HK-2 (cell line): ENCODE data around the gene TMEM108.

Source experiments
- DNase-seq: peaks from one replicate; pipeline ENCODE4 v3.0.0-alpha.2; 2018; ENCODE audit not compliant: unreplicated experiment

TMEM108 gene

DNA sequence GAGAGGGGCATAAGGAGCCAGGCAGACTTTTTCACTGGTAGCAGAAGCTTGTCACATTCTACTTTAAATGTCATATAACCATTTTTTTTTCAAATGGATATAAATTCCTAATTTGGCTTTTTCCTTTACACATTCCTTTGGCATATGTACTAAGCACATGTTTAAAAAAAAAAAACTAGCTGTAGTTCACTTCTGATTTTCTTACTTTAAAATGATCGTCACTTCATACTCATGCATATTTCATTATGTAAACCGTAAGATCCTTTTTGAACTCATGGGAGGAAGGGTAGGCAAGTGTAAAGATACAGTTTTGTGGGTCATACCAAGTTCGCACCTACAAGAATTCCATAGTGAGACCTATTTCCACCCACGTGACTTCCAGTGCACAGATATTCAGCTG lies 316.5 kb downstream of the TMEM108 start:
- DNase-seq = no peak

DNA sequence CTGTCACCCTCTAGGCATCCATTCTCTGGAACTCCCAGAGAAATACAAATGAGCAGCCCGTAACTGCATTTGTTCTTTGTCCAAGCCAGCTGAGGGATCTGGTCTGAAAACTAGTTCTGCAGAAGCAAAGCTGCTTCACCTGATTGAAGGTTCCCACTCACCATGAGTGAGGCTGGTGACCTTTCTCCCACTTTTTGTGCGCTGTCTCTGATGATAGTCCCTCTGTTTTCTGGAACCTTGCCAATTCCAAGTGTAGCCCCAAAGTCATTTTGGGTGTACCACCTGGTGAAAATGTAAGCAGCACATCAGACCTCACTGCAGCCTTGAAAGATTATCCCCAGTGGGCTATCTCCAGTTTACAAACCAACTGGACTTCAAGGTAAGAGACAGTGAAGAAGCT lies 322.3 kb downstream of the TMEM108 start:
- DNase-seq = no peak

DNA sequence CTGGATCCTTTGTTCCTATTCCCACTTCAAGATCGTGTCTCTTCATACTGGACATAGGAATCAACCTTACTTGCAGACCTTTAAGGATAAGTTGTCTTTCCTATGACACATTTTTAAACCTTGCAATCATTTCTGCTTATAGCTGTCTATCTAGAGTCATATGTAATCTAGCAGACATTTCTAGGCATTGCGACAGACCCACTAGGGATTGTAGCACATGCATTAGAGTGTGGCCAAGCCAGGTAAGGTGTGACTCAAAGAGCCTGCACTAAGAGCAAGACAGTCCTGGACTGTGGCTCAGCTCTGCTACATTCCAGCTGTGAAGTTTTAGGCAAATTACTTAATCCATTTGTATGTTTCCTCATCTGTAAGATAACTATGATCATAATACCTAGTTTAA lies 322.8 kb downstream of the TMEM108 start:
- no peak for DNase-seq

DNA sequence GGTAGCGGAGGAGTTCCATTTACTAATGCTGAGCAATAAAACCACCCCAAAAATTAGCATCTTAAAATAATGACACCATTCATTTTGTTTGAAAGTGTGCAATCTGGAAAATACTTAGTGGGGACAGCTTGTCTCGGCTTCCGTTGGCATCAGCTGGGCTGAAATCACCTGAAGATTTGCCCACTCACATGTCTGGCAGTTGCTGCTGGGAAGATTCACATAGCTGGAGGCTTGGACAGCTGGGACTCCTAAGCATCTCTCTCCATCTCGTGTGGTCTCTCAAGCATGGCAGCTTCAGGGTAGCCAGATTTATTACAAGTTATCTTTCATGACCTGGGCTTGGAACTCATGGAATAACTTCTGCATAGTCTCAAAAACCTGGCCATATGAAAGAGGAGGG lies 323.2 kb downstream of the TMEM108 start:
- no peak for DNase-seq

DNA sequence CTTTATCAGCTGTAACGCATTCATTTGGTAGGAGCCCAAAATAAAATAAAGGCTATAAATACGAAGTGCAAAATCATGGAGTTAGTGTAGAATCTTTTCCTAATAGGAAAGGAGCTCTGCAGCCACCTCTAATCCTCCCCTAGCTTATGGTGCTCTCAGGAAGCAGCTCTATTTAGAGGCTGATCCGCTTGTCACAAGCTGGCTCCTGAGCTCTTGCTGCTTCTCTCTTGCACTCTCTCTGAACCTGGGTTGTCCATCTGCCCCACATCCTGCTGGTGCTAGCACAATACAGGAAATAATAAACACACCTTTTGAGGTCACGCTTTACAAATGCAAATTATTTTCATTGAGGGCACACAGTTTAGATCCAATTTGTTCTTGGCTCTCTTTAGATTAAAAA lies 324.3 kb downstream of the TMEM108 start:
- DNase-seq = no peak

DNA sequence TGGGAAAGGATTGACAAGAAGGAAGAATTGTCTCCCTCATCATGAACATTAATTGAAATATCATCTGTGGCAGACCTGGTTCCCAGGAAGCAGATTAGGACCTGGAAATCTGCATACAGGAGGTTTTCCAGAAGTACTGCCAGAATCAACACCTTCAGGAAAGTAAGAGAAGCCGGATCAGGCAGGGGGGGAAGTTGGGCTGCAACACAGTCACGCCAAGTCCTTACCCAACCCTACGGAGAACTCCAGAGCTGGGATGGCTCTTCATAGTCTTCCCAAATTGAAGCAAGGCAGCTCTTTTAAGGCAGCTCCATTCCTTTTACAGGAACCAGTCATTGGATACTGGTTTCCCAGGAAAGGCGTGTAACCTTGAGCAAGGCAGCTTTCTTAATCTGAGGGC lies 326.5 kb downstream of the TMEM108 start:
- DNase-seq = no peak

DNA sequence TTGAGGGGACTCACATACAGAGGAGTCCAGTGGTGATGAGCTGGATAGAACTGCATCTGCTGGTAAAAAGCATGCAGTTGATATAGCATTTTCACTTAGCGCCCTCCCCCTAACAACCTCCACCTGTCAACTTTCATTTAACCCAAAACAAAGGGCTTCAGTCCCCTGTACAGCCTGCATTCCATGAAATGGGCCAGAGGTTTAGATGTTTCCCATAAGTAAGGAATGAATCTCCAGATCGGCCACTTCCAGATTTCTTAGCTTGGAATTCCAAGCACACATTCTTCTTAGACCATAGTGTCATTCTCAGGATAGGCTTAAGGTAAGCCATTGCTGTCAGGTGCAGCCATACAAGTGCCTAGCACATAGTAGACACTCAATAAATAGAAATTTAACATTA lies 328.7 kb downstream of the TMEM108 start:
- DNase-seq = no peak

DNA sequence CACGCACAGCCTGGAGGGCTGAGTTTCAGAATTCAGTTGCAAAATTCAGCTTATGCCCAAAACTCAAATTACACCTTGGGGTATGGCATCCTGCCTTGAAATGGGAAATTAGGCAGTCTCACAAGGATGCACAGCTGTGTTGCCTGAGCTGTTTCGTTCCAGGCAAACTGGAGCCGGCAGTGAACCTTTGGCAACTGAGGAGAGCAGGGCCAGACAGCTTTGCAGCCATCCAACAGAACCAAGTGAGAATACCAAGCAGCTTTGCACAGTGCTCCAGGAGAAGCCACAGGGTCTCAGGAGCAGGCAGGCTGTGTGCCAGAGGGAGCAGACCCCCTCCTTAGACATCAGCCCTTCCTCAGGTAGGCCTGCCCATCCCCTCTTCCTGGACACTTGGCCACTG lies 329.2 kb downstream of the TMEM108 start:
- DNase-seq = no peak

DNA sequence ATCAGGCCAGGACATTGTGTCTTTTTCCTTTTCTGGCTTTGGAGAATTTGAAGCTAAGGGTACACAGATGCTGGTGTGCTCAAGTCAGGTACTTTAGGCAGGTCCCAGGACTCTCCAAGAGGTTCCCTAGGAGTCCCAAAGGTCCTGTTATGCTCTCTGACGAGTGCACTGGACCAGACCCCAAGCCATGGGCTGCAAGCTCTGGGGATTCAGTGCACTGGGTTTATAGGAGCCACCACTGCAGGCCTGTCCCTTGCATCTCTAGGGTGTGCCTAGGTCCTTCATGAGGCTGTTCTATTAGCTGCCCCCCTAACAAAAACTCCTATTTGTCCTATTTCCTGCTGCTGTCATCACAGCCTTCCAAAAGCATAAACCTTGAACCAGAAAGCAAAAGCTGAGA lies 329.8 kb downstream of the TMEM108 start:
- no peak for DNase-seq

DNA sequence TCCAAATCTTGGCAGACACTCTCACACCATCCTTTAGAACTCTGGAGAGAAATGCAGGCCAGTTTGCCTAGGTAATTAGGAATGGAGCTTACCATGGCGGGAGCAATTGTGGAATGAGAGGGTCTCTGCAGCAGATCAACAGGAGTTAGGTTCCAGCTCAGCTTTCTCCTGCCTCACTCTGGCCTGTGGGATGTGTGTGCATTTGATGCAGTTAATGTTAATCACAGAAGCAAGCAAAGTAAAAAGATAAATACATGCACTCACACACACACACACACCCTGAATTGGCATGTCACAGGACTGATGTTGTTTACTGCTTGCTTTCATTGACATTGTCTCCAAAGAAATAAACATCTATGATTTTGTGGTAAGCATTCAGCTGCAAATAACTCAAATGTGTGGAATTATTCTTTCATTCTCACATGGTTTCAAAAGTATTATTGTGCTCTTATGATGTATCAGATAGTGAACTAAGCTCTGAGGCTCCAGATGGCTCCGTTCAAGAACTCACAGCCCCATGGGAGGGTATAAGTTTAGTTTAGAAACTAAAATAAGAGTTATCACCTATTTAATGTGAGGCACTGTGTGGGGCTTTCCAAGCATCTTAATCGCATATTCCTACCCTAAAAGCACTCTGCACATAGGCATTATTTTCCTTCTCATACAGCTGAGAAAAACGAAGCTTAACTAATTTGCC lies 330.3 kb downstream of the TMEM108 start:
- DNase-seq = no peak

DNA sequence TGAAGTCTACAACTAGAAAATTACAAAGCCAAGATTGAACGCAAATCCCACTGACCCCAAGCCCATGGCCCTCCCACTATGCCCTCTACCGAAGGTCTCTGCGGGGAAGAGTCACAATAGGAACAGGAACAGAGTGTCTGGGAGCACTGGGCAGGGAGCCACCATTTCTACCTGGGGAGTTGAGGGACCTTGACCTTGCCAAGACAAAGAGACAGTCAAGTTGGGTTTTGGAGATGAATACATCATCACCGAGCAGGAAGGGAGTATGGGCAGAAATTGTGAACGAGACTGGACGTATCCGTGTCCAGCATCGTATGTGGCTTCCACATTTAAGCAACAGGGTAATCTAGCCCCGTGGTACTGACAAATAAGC lies 330.9 kb downstream of the TMEM108 start:
- DNase-seq = no peak

DNA sequence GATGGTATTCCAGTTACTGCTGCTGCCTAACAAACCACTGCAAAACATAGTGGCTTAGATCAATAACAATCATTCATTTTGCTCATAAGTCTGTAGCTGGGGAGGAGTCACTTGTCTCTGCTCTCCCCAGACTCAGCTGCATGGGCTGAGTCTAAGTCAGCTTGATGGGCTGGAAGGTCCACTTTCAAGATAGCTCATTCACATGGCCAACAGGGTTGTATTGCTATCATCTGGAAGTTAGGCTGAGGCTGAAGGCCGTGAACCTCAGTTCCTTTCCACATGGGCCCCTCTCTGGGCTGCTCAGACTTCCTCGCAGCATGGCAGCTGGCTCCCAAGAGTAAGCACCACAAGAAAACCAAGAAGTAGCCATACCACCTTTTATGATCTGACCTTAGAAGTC lies 333.0 kb downstream of the TMEM108 start:
- no peak for DNase-seq

DNA sequence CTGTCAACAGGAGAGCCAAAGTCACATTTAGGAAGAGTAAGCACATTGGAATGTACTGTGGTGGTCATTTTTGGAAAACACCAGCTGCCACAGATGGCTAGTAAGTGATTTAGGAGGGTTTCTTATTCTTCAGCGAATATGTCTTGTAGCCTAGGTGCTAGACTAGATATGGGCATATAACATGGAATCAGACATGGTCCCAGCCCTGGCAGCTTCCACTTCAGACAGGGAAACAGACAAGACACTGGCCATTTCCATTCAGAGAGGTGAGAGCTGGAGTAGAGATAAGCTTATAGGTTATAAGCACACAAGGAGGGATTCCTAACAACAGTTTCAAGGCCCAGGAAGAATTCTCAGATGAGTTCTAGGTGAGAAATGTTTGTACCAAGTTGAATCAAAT lies 333.5 kb downstream of the TMEM108 start:
- no peak for DNase-seq

DNA sequence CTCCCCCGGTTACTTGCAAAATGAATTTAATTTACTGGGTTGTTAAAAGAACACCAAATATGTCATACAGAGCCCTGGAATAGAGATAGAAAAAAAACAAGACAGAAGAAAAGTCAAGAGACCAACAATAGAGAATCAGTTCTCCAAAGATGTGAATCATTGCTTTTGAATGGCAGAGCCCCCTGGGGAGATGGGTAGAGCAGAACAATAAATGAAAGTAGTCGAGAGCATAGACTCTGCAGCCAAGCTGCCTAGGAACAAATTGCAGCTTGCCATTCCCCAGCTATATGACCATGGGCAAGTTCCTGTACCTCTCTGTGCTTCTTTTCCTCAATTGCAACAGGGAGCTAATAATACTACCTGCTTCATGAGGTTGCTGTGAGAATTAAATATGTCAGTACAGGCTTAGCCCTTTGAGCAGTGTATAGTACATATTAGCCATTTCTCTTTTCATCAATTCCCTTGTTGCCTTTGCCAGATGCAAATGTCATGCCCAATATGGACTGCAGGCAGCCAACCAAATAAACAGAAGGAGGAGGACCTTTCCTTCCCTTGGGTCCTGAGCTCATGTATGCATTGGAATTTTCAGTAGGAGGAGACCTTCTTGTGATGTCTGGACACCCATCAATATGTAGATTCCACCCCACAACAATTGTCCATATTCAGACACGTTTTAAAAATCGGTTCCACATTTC lies 336.7 kb downstream of the TMEM108 start:
- no peak for DNase-seq

DNA sequence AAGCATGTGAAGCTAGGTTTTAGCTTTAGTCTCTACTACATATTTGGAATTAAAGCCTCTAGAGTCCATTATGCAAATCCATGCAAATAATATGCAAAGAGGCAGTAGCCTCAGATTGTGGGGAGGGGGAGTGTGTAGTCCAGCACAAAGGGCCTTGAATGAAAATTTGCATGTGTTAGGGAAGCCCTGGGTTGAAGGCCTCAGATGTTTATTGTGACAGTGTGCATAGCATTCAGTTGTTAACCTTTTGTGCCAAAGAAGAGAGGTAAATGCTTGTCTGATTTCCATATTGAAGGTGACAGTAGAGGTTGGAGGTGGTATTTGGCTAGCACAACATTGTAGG lies 337.2 kb downstream of the TMEM108 start:
- DNase-seq = no peak

DNA sequence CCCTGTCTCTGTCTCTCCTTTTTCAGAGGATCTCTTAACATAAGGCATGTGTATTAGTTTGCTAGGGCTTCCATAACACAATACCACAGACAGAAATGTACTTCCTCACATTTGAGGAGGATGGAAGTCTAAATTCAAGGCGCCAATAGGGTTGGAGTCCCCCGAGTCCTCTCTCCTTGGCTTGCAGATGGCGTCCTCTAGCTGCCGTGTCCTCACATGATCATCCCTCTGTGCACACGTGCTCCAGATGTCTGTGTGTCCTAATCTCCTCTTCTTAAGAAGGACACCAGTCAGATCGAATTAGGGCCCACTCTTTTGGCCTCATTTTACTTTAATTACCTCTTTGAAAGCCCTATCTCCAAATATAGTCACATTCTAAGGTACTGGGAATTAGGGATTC lies 338.6 kb downstream of the TMEM108 start:
- DNase-seq = no peak

DNA sequence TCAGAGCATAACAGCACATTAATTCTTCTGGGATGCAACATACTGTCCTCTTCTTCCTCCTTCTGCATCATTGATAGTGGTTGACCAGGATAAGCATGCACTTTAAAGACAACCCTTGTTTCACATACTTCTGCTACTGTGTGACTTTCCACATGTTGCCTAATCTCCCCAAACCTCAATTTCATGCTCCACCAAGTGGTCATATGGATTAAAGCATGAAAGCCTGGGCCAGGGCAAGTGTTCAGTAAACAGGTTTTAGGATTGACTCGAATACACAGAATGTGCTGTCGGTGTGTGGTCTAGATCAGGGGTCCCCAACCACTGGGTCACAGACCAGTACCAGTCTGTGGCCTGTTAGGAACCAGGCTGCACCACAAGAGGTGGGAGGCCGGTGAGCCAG lies 339.2 kb downstream of the TMEM108 start:
- no peak for DNase-seq

DNA sequence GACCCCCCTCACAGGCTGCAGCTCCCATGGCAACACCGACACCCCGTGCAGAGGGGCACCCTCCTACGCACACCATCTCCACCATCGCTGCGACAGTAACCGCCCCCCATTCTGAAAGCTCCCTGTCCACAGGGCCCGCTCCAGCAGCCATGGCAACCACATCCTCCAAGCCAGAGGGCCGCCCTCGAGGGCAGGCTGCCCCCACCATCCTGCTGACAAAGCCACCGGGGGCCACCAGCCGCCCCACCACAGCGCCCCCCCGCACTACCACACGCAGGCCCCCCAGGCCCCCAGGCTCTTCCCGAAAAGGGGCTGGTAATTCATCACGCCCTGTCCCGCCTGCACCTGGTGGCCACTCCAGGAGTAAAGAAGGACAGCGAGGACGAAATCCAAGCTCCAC lies 341.7 kb downstream of the TMEM108 start:
- DNase-seq = no peak

DNA sequence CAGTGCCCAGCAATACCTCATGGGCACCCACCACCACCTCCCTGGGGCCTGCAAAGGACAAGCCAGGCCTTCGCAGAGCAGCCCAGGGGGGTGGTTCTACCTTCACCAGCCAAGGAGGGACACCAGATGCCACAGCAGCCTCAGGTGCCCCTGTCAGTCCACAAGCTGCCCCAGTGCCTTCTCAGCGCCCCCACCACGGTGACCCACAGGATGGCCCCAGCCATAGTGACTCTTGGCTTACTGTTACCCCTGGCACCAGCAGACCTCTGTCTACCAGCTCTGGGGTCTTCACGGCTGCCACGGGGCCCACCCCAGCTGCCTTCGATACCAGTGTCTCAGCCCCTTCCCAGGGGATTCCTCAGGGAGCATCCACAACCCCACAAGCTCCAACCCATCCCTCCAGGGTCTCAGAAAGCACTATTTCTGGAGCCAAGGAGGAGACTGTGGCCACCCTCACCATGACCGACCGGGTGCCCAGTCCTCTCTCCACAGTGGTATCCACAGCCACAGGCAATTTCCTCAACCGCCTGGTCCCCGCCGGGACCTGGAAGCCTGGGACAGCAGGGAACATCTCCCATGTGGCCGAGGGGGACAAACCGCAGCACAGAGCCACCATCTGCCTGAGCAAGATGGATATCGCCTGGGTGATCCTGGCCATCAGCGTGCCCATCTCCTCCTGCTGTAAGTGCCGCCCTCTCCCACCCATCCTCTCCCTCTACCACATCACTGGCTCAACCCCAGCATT lies 342.5 kb downstream of the TMEM108 start:
- no peak for DNase-seq

DNA sequence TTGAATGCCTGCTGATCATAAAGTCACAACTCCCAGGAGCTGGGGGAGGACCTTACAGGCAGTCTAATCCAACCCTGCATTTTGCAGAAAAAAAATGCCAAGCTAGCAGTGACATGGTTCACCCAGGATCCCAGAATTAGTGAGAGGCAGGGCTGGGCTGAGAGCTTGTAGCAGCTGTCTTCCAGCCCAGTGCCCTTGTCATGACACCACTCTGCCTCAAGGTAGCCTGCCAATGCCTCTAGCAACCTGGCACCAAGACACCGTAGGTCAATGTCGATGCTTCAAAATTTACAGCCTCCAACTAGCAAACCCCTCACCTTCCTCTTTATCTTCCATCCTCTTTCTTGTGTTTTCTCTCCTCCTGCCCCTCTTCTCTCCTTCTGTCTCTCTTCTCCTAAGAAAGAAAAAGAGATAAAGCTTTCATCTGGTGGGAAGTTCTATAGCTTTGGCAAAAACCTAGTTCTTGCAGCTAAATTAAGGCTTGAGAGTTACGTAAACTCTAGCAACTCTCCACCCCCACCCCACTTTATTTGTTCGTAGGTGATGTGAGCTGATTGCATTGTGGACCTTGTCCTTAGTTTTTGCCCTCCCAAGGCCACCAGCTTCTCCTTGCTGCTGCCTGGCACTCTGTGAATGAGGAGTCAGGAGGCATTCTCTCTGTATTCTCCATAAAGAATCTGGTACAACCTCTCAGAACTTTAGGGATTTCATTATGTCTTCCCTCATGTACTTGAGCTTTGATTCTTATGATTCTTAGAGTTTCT lies 343.3 kb downstream of the TMEM108 start:
- DNase-seq = no peak

DNA sequence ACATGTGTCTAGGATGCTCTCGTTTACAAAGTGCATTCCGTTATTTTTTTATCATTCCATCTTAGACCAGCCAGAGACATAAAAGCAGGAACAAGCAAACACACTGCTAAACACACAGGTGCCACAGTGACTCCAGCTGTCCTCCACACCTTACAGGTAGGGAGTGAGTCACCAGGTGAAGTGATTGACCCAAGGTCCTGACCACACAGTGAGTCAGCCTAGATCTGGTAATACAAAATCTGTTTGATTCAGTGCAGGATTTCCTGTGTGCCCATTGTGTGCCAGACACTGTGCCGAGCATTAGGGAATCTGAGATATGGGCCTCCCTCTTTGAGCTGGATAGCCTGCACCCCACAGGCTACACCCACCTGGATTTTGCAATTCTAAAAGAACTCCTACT lies 345.0 kb downstream of the TMEM108 start:
- no peak for DNase-seq

DNA sequence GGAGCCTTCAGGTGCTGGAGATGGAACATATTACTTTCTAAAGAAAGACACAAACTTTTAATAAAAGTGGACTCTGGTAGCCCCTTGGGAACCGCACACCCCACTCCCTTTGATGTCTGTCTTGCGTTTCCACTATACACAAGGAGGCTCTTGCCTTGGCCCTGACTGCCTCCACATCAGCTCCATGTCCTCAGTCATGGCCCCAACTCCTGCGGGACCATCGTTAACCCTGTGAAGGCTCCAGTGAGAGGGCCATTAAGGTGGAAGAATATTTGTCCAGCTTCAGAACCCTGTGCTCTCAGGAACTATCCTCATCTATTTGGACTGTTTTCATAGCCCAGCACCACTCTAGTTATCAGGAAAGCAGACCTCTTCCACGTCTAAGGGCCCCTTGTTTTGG lies 345.6 kb downstream of the TMEM108 start:
- no peak for DNase-seq
